ENCODE data around the gene ARMC2.

The ARMC2 gene

GRCh38 chr6:109008537-109009235, 160.5 kb downstream of the ARMC2 start:
- Histone ChIP-seq H3K27me3 (ENCODE audit: control insufficient read depth in 2 of 2, insufficient read depth in 2 of 2, low read length in 2 of 2) (no peaks in the 10 kb centered on the region), H3K4me1 (ENCODE audit: control insufficient read depth in 2 of 2, insufficient read depth in 2 of 2, low read length in 2 of 2) (peaks cover 15 to 26% of the 10 kb centered on the region in 2 donors), H3K27ac (ENCODE audit: low read depth in 2 of 2, low read length in 2 of 2) (peak overlapping the region; percentile 93 to 96), H3K36me3 (ENCODE audit: control insufficient read depth in 2 of 2, insufficient read depth in 2 of 2, low read length in 2 of 2) (no peaks in the 10 kb centered on the region), H3K4me3 (ENCODE audit: low read length in 2 of 2) (peak overlapping the region; percentile 91 to 93), H3K9ac (ENCODE audit: low read depth in 1 of 2, low read length in 2 of 2) (peak overlapping the region; percentile 94 to 97), H3K9me3 (ENCODE audit: control insufficient read depth in 2 of 2, low read length in 2 of 2) (no peaks in the 10 kb centered on the region)

DNA sequence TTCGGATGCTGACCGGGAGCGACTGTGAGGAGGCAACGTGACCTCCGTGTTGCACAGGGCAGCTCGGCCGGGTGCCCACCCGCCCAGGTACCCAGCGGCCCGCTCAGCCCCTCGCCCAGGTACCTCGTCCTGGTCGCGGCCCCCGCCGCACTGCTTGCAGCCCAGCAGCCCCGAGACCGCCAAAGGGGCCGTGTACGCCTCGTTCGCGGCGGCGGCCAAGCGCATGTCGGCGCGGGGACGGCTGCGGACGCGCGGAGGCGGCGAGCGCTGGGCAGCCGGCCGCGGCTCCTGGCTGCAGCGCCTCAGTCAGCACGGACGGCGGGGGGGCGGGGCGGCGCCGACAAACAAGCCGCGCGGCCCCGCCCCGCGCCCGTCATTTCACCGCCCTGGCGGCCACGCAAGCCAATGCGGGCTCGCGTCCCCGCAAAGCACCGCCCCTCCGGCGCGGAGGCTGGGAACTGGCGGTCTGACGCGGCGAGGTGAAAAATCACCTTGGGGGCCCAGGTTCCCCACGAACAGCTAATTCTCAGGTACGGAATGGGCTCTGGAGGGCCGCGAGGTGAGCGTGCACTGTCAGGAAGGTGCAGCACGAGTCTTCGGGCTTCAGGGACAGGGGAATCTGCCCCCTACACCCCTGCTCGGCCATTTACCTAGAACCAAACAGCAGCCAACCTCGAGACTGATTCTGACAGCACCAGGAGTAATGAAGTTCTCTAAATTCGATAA, 161.2 kb downstream of the ARMC2 start:
- peak overlapping the region; percentile 93 to 96 for H3K4me3 ChIP-seq (ENCODE audit: low read length in 2 of 2)
- no peaks in the 10 kb centered on the region for H3K27me3 ChIP-seq (ENCODE audit: control insufficient read depth in 2 of 2, insufficient read depth in 2 of 2, low read length in 2 of 2)
- H3K36me3 ChIP-seq (ENCODE audit: control insufficient read depth in 2 of 2, insufficient read depth in 2 of 2, low read length in 2 of 2), result no peaks in the 10 kb centered on the region
- peak overlapping the region; percentile 96 for H3K27ac ChIP-seq (ENCODE audit: low read depth in 2 of 2, low read length in 2 of 2)
- peak overlapping the region; percentile 96 to 97 for H3K9ac ChIP-seq (ENCODE audit: low read depth in 1 of 2, low read length in 2 of 2)
- H3K4me1 ChIP-seq (ENCODE audit: control insufficient read depth in 2 of 2, insufficient read depth in 2 of 2, low read length in 2 of 2), result peaks cover 15 to 22% of the 10 kb centered on the region in 2 donors
- no peaks in the 10 kb centered on the region for H3K9me3 ChIP-seq (ENCODE audit: control insufficient read depth in 2 of 2, low read length in 2 of 2)

DNA sequence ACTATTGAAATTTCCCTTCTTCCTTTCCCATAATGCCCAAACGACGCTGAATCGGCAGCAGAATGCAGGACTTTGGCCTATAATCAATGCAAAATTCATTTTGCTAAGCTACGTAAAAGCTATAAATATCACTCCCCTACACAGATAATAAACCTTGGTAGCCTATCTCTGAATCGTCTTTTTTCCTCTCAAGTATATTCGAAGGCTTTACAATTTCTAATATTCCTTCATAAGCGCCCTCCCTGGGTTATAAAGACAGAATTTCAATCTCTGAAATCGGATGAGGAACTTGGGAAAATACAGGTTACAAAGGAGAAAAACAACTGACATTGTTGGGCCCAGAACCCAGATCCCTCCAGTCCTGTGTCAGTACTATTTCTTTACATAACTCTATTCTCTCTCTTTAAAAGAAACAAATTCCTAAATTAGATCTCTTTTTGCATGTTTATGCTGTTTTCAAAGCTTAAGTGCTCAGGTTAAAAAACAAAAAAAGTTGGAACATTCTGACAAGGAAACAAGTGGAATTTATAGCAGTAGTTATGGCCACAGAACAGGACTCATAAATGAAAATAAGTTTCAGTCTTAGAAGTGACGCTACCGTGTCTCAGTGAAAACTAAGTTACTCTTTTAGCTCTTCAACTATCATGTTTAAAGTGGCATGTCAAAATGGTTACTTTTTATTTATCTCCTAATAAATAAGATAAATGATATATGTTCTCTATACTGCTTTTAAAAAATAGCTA, 161.9 kb downstream of the ARMC2 start:
- H3K4me3 ChIP-seq (ENCODE audit: low read length in 2 of 2), result peak overlapping the region; percentile 93 to 96
- H3K27ac ChIP-seq (ENCODE audit: low read depth in 2 of 2, low read length in 2 of 2), result peak overlapping the region; percentile 96
- peak overlapping the region; percentile 96 to 97 for H3K9ac ChIP-seq (ENCODE audit: low read depth in 1 of 2, low read length in 2 of 2)
- H3K4me1 ChIP-seq (ENCODE audit: control insufficient read depth in 2 of 2, insufficient read depth in 2 of 2, low read length in 2 of 2), result peaks cover 15 to 20% of the 10 kb centered on the region in 2 donors
- H3K36me3 ChIP-seq (ENCODE audit: control insufficient read depth in 2 of 2, insufficient read depth in 2 of 2, low read length in 2 of 2), result no peaks in the 10 kb centered on the region
- H3K9me3 ChIP-seq (ENCODE audit: control insufficient read depth in 2 of 2, low read length in 2 of 2), result no peaks in the 10 kb centered on the region
- H3K27me3 ChIP-seq (ENCODE audit: control insufficient read depth in 2 of 2, insufficient read depth in 2 of 2, low read length in 2 of 2), result no peaks in the 10 kb centered on the region

DNA sequence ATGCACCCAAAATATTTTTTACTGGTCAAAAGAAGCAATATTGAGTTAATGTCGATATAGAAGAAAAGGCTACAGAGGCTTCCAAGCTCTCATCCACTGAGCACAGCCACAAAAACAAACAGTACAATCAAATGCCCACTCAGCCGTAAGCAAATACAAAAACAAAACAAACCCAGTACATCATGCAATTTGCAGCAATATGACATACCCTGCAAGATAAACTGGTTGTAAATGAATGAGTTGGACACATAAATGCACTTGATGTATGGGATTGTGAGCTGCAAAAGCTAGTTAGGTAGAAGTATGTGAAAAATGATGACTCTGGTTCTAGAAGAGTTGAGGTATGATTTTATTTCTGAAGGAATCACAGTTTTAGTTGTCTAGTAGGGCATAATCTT, 162.5 kb downstream of the ARMC2 start:
- peak overlapping the region; percentile 93 to 96 for H3K4me3 ChIP-seq (ENCODE audit: low read length in 2 of 2)
- no peaks in the 10 kb centered on the region for H3K36me3 ChIP-seq (ENCODE audit: control insufficient read depth in 2 of 2, insufficient read depth in 2 of 2, low read length in 2 of 2)
- H3K27ac ChIP-seq (ENCODE audit: low read depth in 2 of 2, low read length in 2 of 2), result peak overlapping the region; percentile 96
- H3K27me3 ChIP-seq (ENCODE audit: control insufficient read depth in 2 of 2, insufficient read depth in 2 of 2, low read length in 2 of 2), result no peaks in the 10 kb centered on the region
- H3K9me3 ChIP-seq (ENCODE audit: control insufficient read depth in 2 of 2, low read length in 2 of 2), result no peaks in the 10 kb centered on the region
- peaks cover 15 to 20% of the 10 kb centered on the region in 2 donors for H3K4me1 ChIP-seq (ENCODE audit: control insufficient read depth in 2 of 2, insufficient read depth in 2 of 2, low read length in 2 of 2)
- peak overlapping the region; percentile 96 to 97 for H3K9ac ChIP-seq (ENCODE audit: low read depth in 1 of 2, low read length in 2 of 2)

DNA sequence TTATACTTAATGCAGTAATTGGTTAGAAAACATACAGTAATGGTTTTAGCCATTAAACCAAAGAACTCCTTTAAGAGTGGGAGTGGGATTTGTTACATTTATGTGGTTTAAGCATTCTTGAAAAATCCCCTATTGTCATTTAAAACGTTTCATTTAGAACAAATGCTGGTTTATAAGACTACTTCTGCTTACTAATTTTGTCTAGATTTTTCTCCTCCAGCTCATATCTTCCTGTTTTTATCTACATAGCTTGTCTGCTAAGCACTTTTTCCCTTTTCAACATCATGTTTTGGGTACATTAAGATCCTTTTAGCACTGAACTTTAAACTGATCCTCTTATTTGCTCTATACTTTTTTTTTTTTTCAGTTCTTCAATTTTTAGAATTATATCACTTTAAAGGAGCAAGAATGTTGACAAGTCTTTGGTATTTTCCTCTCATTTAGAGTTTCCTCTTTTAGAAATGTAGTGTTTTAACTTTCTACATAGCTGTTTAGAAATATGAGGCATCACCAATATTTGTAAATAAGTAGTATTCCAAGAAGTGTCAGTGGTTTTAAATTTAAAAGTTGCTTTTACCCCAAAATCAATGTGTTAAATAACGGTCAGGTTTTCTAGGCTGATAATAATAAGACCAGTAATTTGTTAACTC, 165.6 kb downstream of the ARMC2 start:
- Histone ChIP-seq H3K36me3 (ENCODE audit: control insufficient read depth in 2 of 2, insufficient read depth in 2 of 2, low read length in 2 of 2) (no peaks in the 10 kb centered on the region), H3K4me1 (ENCODE audit: control insufficient read depth in 2 of 2, insufficient read depth in 2 of 2, low read length in 2 of 2) (peaks cover 9 to 11% of the 10 kb centered on the region in 2 donors), H3K4me3 (ENCODE audit: low read length in 2 of 2) (no peak overlapping the region), H3K9me3 (ENCODE audit: control insufficient read depth in 2 of 2, low read length in 2 of 2) (no peaks in the 10 kb centered on the region), H3K9ac (ENCODE audit: low read depth in 1 of 2, low read length in 2 of 2) (no peak overlapping the region), H3K27me3 (ENCODE audit: control insufficient read depth in 2 of 2, insufficient read depth in 2 of 2, low read length in 2 of 2) (no peaks in the 10 kb centered on the region), H3K27ac (ENCODE audit: low read depth in 2 of 2, low read length in 2 of 2) (peak overlapping the region; percentile 57)

DNA sequence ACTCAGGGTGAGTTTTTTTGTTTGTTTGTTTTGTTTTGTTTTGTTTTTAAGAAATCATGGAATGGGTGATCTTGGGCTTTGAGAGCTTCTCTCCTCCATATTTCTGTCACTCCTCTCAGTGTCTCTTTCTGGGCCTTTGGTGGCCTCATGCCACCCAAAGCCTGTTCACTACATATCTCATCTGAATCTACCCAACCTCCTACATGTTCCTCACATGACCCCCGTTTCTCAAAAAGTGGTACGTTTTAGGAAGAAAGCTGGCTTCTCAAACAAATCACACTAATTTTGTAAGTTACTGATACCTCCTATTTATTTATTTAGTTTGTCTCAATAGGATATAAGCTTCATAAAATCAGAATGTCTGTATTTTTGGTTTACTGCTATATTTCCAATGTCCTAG, 166.4 kb downstream of the ARMC2 start:
- H3K27ac ChIP-seq (ENCODE audit: low read depth in 2 of 2, low read length in 2 of 2), result peak overlapping the region in 1 of 2 donors; percentile 26
- H3K27me3 ChIP-seq (ENCODE audit: control insufficient read depth in 2 of 2, insufficient read depth in 2 of 2, low read length in 2 of 2), result no peaks in the 10 kb centered on the region
- no peak overlapping the region for H3K9ac ChIP-seq (ENCODE audit: low read depth in 1 of 2, low read length in 2 of 2)
- H3K9me3 ChIP-seq (ENCODE audit: control insufficient read depth in 2 of 2, low read length in 2 of 2), result no peaks in the 10 kb centered on the region
- H3K36me3 ChIP-seq (ENCODE audit: control insufficient read depth in 2 of 2, insufficient read depth in 2 of 2, low read length in 2 of 2), result no peaks in the 10 kb centered on the region
- H3K4me1 ChIP-seq (ENCODE audit: control insufficient read depth in 2 of 2, insufficient read depth in 2 of 2, low read length in 2 of 2), result peaks cover 8 to 10% of the 10 kb centered on the region in 2 donors
- no peak overlapping the region for H3K4me3 ChIP-seq (ENCODE audit: low read length in 2 of 2)

- Histone ChIP-seq H3K36me3 (ENCODE audit: control insufficient read depth in 2 of 2, insufficient read depth in 2 of 2, low read length in 2 of 2) (no peaks in the 10 kb centered on the region), H3K4me3 (ENCODE audit: low read length in 2 of 2) (no peak overlapping the region), H3K9me3 (ENCODE audit: control insufficient read depth in 2 of 2, low read length in 2 of 2) (no peaks in the 10 kb centered on the region), H3K9ac (ENCODE audit: low read depth in 1 of 2, low read length in 2 of 2) (no peak overlapping the region), H3K27ac (ENCODE audit: low read depth in 2 of 2, low read length in 2 of 2) (peak overlapping the region in 1 of 2 donors; percentile 26), H3K4me1 (ENCODE audit: control insufficient read depth in 2 of 2, insufficient read depth in 2 of 2, low read length in 2 of 2) (peaks cover 8% of the 10 kb centered on the region in 2 donors), H3K27me3 (ENCODE audit: control insufficient read depth in 2 of 2, insufficient read depth in 2 of 2, low read length in 2 of 2) (no peaks in the 10 kb centered on the region)
Observed at GRCh38 chr6:109015176-109015575, 167.0 kb downstream of the ARMC2 start.

DNA sequence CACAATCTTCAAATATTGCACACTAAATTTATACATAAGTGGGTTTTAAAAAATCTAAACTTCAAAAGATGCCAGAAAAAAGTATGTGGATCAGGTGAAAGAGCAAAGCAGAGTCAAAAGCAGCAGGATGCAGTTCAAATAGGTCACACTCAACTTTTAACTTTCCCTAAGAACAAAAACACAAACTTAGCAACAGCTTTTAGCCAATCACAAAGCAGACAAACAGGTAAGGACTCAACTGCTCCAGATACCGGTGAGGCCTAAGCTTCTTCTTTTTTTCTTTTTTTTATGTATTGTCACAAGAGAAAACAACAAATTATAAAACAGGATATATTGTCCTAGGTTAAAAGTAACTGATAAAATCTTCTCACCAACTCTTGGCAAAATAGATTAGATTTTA, 171.7 kb downstream of the ARMC2 start:
- H3K27ac ChIP-seq (ENCODE audit: low read depth in 2 of 2, low read length in 2 of 2), result no peak overlapping the region
- no peak overlapping the region for H3K4me3 ChIP-seq (ENCODE audit: low read length in 2 of 2)
- H3K27me3 ChIP-seq (ENCODE audit: control insufficient read depth in 2 of 2, insufficient read depth in 2 of 2, low read length in 2 of 2), result no peaks in the 10 kb centered on the region
- no peak overlapping the region for H3K9ac ChIP-seq (ENCODE audit: low read depth in 1 of 2, low read length in 2 of 2)
- H3K4me1 ChIP-seq (ENCODE audit: control insufficient read depth in 2 of 2, insufficient read depth in 2 of 2, low read length in 2 of 2), result no peaks in the 10 kb centered on the region
- no peaks in the 10 kb centered on the region for H3K9me3 ChIP-seq (ENCODE audit: control insufficient read depth in 2 of 2, low read length in 2 of 2)
- H3K36me3 ChIP-seq (ENCODE audit: control insufficient read depth in 2 of 2, insufficient read depth in 2 of 2, low read length in 2 of 2), result no peaks in the 10 kb centered on the region

DNA sequence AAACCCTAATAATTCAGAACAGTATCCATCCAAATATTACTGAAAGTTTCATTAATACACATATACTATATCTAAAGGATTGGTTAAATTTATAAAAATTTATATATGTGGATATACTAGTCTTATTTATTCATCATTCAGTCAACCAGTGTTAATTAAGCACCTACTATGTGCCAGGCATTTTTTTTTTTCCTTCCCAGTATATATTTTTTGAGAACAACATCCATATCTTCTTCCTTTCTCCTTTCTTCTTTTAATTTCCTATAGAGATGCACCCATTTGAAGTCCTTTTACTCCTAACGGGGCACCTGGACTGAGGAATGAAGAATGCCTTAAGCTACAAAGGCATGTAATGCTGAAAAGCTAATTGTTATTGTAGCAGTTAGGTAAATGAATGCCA, 173.6 kb downstream of the ARMC2 start:
- H3K4me3 ChIP-seq (ENCODE audit: low read length in 2 of 2), result no peak overlapping the region
- no peaks in the 10 kb centered on the region for H3K27me3 ChIP-seq (ENCODE audit: control insufficient read depth in 2 of 2, insufficient read depth in 2 of 2, low read length in 2 of 2)

More for the DNA sequence above, 173.6 kb downstream of the ARMC2 start:
- Histone ChIP-seq H3K9me3 (ENCODE audit: control insufficient read depth in 2 of 2, low read length in 2 of 2) (no peaks in the 10 kb centered on the region), H3K9ac (ENCODE audit: low read depth in 1 of 2, low read length in 2 of 2) (no peak overlapping the region), H3K27ac (ENCODE audit: low read depth in 2 of 2, low read length in 2 of 2) (no peak overlapping the region), H3K36me3 (ENCODE audit: control insufficient read depth in 2 of 2, insufficient read depth in 2 of 2, low read length in 2 of 2) (no peaks in the 10 kb centered on the region), H3K4me1 (ENCODE audit: control insufficient read depth in 2 of 2, insufficient read depth in 2 of 2, low read length in 2 of 2) (no peaks in the 10 kb centered on the region)

Data from mucosa of rectum (tissue), 2 donors.